Activated T-helper 2 cell treated with anti-CD3 and anti-CD28 coated beads, Interferon-gamma antibody, Interleukin-2, Interleukin-4, amounts not matched to agents 10 μg/mL and 5 μg/mL and 100 μg/mL, durations not matched to agents 14 hours and 24 hours and 36 hours (primary cell): ENCODE data around the gene ANKRD18B. TPM values are rescaled to one million over a fixed set of nuclear protein-coding genes. Genes with fewer than 3 reads are reported as not detected.
"Not testable (repeated sequence)": the region's sequence is repeated elsewhere in the genome, so short reads cannot be mapped to it uniquely, and the experiment has no call there.

ENCODE experiments used
- DNase-seq: peaks from one replicate; pipeline ENCODE4 v3.0.0; 2021; ENCODE audit warnings: low spot score
- H3K27ac Mint-ChIP-seq: one replicate; pipeline ENCODE4 v1.8.0; 2021; ENCODE audit warnings: mixed read lengths
- H3K27me3 Mint-ChIP-seq: one replicate; pipeline ENCODE4 v1.8.0; 2021; ENCODE audit warnings: low read depth, mixed read lengths
- H3K36me3 Mint-ChIP-seq: one replicate; pipeline ENCODE4 v1.8.0; 2021; ENCODE audit warnings: low read depth, mixed read lengths
- H3K4me1 Mint-ChIP-seq: one replicate; pipeline ENCODE4 v1.8.0; 2021; ENCODE audit warnings: low read depth, mixed read lengths
- H3K4me3 Mint-ChIP-seq: one replicate; pipeline ENCODE4 v1.8.0; 2021; ENCODE audit warnings: low read depth, mild to moderate bottlenecking, moderate library complexity, mixed read lengths
- H3K9me3 Mint-ChIP-seq: one replicate; pipeline ENCODE4 v1.8.0; 2021; ENCODE audit warnings: mixed read lengths
- intact Hi-C: fragments of 100-400 bp; cut with micrococcal nuclease; formaldehyde crosslinking; loops from one replicate; pipeline ENCODE4 v1.15.1; 2023
- total RNA-seq: library from RNA; stranded (reverse); gene quantifications from 2 replicates; pipeline ENCODE4 v1.2.3, GENCODE V29; 2022

The ANKRD18B gene
- total RNA-seq, 1 donor from 2014 or later: 2.6 TPM

GRCh38 chr9:33549418-33549817, 25.4 kb downstream of the ANKRD18B start:
- H3K4me3 Mint-ChIP-seq, H3K4me1 Mint-ChIP-seq, DNase-seq, intact Hi-C loops, H3K36me3 Mint-ChIP-seq, H3K9me3 Mint-ChIP-seq, H3K27ac Mint-ChIP-seq: not testable (repeated sequence)
- peaks cover 28% of the 10 kb centered on the region for H3K27me3 Mint-ChIP-seq

GRCh38 chr9:33551183-33551582, 27.1 kb downstream of the ANKRD18B start:
- H3K9me3 Mint-ChIP-seq, H3K36me3 Mint-ChIP-seq, intact Hi-C loops, DNase-seq, H3K4me1 Mint-ChIP-seq, H3K4me3 Mint-ChIP-seq, H3K27ac Mint-ChIP-seq: not testable (repeated sequence)
- peaks cover 22% of the 10 kb centered on the region for H3K27me3 Mint-ChIP-seq

- H3K36me3 Mint-ChIP-seq, H3K9me3 Mint-ChIP-seq, intact Hi-C loops, H3K27ac Mint-ChIP-seq, H3K4me1 Mint-ChIP-seq, DNase-seq, H3K4me3 Mint-ChIP-seq: not testable (repeated sequence)
- H3K27me3 Mint-ChIP-seq: peaks cover 16% of the 10 kb centered on the region
Measured at GRCh38 chr9:33552315-33552725, 28.3 kb downstream of the ANKRD18B start.

GRCh38 chr9:33560217-33560616, 36.2 kb downstream of the ANKRD18B start:
- H3K27me3 Mint-ChIP-seq, DNase-seq, H3K4me3 Mint-ChIP-seq, H3K4me1 Mint-ChIP-seq, H3K9me3 Mint-ChIP-seq, intact Hi-C loops, H3K27ac Mint-ChIP-seq, H3K36me3 Mint-ChIP-seq: not testable (repeated sequence)

- DNase-seq, H3K9me3 Mint-ChIP-seq, H3K4me3 Mint-ChIP-seq, H3K27ac Mint-ChIP-seq, H3K36me3 Mint-ChIP-seq, H3K4me1 Mint-ChIP-seq, intact Hi-C loops: not testable (repeated sequence)
- H3K27me3 Mint-ChIP-seq: peaks cover 11% of the 10 kb centered on the region
Measured at GRCh38 chr9:33562196-33562595, 38.1 kb downstream of the ANKRD18B start.

- H3K36me3 Mint-ChIP-seq, H3K9me3 Mint-ChIP-seq, H3K27ac Mint-ChIP-seq, H3K4me1 Mint-ChIP-seq, intact Hi-C loops, H3K4me3 Mint-ChIP-seq, DNase-seq: not testable (repeated sequence)
- H3K27me3 Mint-ChIP-seq: peaks cover 18% of the 10 kb centered on the region
Measured at GRCh38 chr9:33567776-33568175, 43.7 kb downstream of the ANKRD18B start.

- H3K9me3 Mint-ChIP-seq, intact Hi-C loops, DNase-seq, H3K4me3 Mint-ChIP-seq, H3K27me3 Mint-ChIP-seq, H3K27ac Mint-ChIP-seq, H3K4me1 Mint-ChIP-seq, H3K36me3 Mint-ChIP-seq: not testable (repeated sequence)
Measured at GRCh38 chr9:33577786-33578185, 53.7 kb downstream of the ANKRD18B start.

GRCh38 chr9:33579996-33580395, 55.9 kb downstream of the ANKRD18B start:
- intact Hi-C loops, H3K27ac Mint-ChIP-seq, H3K36me3 Mint-ChIP-seq, H3K4me3 Mint-ChIP-seq, DNase-seq, H3K4me1 Mint-ChIP-seq, H3K9me3 Mint-ChIP-seq, H3K27me3 Mint-ChIP-seq: not testable (repeated sequence)

GRCh38 chr9:33582686-33583085, 58.6 kb downstream of the ANKRD18B start:
- H3K4me1 Mint-ChIP-seq, H3K36me3 Mint-ChIP-seq, H3K9me3 Mint-ChIP-seq, H3K4me3 Mint-ChIP-seq, DNase-seq, H3K27ac Mint-ChIP-seq, intact Hi-C loops, H3K27me3 Mint-ChIP-seq: not testable (repeated sequence)

GRCh38 chr9:33586128-33586527, 62.1 kb downstream of the ANKRD18B start:
- H3K4me1 Mint-ChIP-seq, H3K9me3 Mint-ChIP-seq, H3K27ac Mint-ChIP-seq, H3K27me3 Mint-ChIP-seq, H3K36me3 Mint-ChIP-seq, H3K4me3 Mint-ChIP-seq, DNase-seq, intact Hi-C loops: not testable (repeated sequence)

- H3K36me3 Mint-ChIP-seq, H3K9me3 Mint-ChIP-seq, H3K4me1 Mint-ChIP-seq, H3K27ac Mint-ChIP-seq, H3K27me3 Mint-ChIP-seq, H3K4me3 Mint-ChIP-seq, DNase-seq, intact Hi-C loops: not testable (repeated sequence)
Measured at GRCh38 chr9:33587799-33588198, 63.7 kb downstream of the ANKRD18B start.

GRCh38 chr9:33588876-33589275, 64.8 kb downstream of the ANKRD18B start:
- H3K4me3 Mint-ChIP-seq, H3K27me3 Mint-ChIP-seq, H3K9me3 Mint-ChIP-seq, intact Hi-C loops, DNase-seq, H3K27ac Mint-ChIP-seq, H3K36me3 Mint-ChIP-seq, H3K4me1 Mint-ChIP-seq: not testable (repeated sequence)

- H3K36me3 Mint-ChIP-seq, H3K27ac Mint-ChIP-seq, H3K27me3 Mint-ChIP-seq, H3K9me3 Mint-ChIP-seq, DNase-seq, H3K4me3 Mint-ChIP-seq, intact Hi-C loops, H3K4me1 Mint-ChIP-seq: not testable (repeated sequence)
Measured at GRCh38 chr9:33590857-33591256, 66.8 kb downstream of the ANKRD18B start.

- H3K4me3 Mint-ChIP-seq, H3K36me3 Mint-ChIP-seq, H3K27ac Mint-ChIP-seq, H3K9me3 Mint-ChIP-seq, H3K27me3 Mint-ChIP-seq, intact Hi-C loops, DNase-seq: not testable (repeated sequence)
- peaks cover 10% of the 10 kb centered on the region for H3K4me1 Mint-ChIP-seq
Measured at GRCh38 chr9:33596974-33597373, 72.9 kb downstream of the ANKRD18B start.
